Measurements from ENCODE around the gene KDM6A. TPM values are rescaled to one million over a fixed set of nuclear protein-coding genes. Genes with fewer than 3 reads are reported as not detected.
A peak's percentile ranks its signal among the peaks of the same experiment; 100 is the strongest.

KDM6A gene
- total and polyA plus RNA-seq, 2 donors (not counting 3 experiments of a cell fraction or from before 2014, with no cell fraction given): 9.0 to 20.6 TPM

- H3K27me3 ChIP-seq (ENCODE audit: control insufficient read depth in 2 of 2, insufficient read depth in 2 of 2, low read length in 2 of 2): no peaks in the 10 kb centered on the region
- peak overlapping the region; percentile 80 for H3K27ac ChIP-seq (ENCODE audit: insufficient read depth, low read depth, low read length)
- H3K4me2 ChIP-seq (ENCODE audit: insufficient read depth, low read length): peak overlapping the region; percentile 91
- H3K9me3 ChIP-seq (replicated peaks; ENCODE audit: control insufficient read depth, insufficient read depth, low read length): no peaks in the 10 kb centered on the region
- peaks cover 6% of the 10 kb centered on the region for H3K4me1 ChIP-seq (ENCODE audit: control insufficient read depth, extremely low read depth, insufficient read depth, low read length)
- H3K36me3 ChIP-seq (ENCODE audit: control insufficient read depth in 2 of 2, extremely low read depth in 1 of 2, insufficient read depth in 2 of 2, low read length in 2 of 2): no peaks in the 10 kb centered on the region
- DNase-seq (ENCODE audit: low read depth, low spot score): peak; percentile 30
- POLR2A ChIA-PET: interaction anchor here (0.6 to 0.9 kb wide), 2 partner anchors 84 to 314 kb away, joined by 3 to 12 read pairs; no protein-coding TSS in a partner anchor
- TF ChIP-seq POLR2A (IDR thresholded peaks at IDR 0.05; ENCODE audit: low read depth, low read length) (peak; percentile 10), CTCF (IDR thresholded peaks at IDR 0.05; ENCODE audit: extremely low read depth in 1 of 2, insufficient read depth in 1 of 2, low read depth in 1 of 2, low read length in 2 of 2) (no peak), EZH2 (IDR thresholded peaks at IDR 0.05; ENCODE audit: borderline replicate concordance, low read depth, low read length, severe bottlenecking) (no peak), POLR2AphosphoS5 (IDR thresholded peaks at IDR 0.05; ENCODE audit: insufficient read depth, low read depth, low read length) (peak; percentile 34), GATA2 (IDR thresholded peaks at IDR 0.05; ENCODE audit: insufficient read depth, insufficient read length, low read depth, low read length) (no peak), JUN (IDR thresholded peaks at IDR 0.05; ENCODE audit: borderline replicate concordance, insufficient read depth, insufficient read length, low read depth) (no peak), FOS (IDR thresholded peaks at IDR 0.05; ENCODE audit: borderline replicate concordance, insufficient read depth, low read length) (no peak), MAX (IDR thresholded peaks at IDR 0.05; ENCODE audit: insufficient read depth, insufficient read length) (no peak)
- H3K9ac ChIP-seq (replicated peaks; ENCODE audit: extremely low read depth, insufficient read depth, low read length): peak overlapping the region; percentile 94
- CTCF ChIA-PET: interaction anchor here (1.1 to 3.0 kb wide), 2 partner anchors 196 kb away, joined by 3 to 16 read pairs; no protein-coding TSS in a partner anchor
- intact Hi-C loops (cut with micrococcal nuclease) (loop anchor here (2.0 to 10.0 kb wide), 5 partner anchors 74 to 899 kb away; partner anchors contain the start of genes FUNDC1 and NDP), dilution Hi-C loops (cut with MboI; ENCODE audit: extremely low pct_ligation_motif_present, low sequenced_read_pairs) (no loop called here)
- peak overlapping the region; percentile 71 to 96 (median 88) for H3K4me3 ChIP-seq (replicated peaks in 1 of 3; ENCODE audit: insufficient read depth in 1 of 3, low read depth in 1 of 3, low read length in 3 of 3)
- peak overlapping the region; percentile 37 for H2AFZ ChIP-seq (ENCODE audit: low read depth, low read length)
- H3K79me2 ChIP-seq (ENCODE audit: control insufficient read depth, insufficient read depth, low read length): peaks cover 47% of the 10 kb centered on the region
- no peak for FAIRE-seq
- BruUV-seq (replicated peaks): no TSS peak
- no peaks in the 10 kb centered on the region for H4K20me1 ChIP-seq (replicated peaks; ENCODE audit: control insufficient read depth, extremely low read depth, insufficient read depth, low read length)
- H3K9me1 ChIP-seq (replicated peaks; ENCODE audit: control insufficient read depth, extremely low read depth, insufficient read depth, low read length): no peaks in the 10 kb centered on the region
Measured at GRCh38 chrX:44873415-44874276, 658 bp downstream of the KDM6A start.
